Caco-2 (cell line): ENCODE measurements around the gene RASGRF1. TPM values are rescaled to one million over a fixed set of nuclear protein-coding genes. Genes with fewer than 3 reads are reported as not detected.

Source experiments
- BruUV-seq: library from RNA; stranded (reverse); fragments of 400-500 nt; replicated peaks from 2 replicates; lab custom pipeline; 2021; lab: Mats Ljungman, UMichigan
- CTCF ChIA-PET: fragments of 300-600 bp; sonication (Branson Sonifier 250); formaldehyde crosslinking; loops from one replicate; lab custom pipeline; 2022; ENCODE audit warnings: antibody characterized with exemption; lab: Charles Lee
- POLR2A ChIA-PET: fragments of 300-600 bp; sonication (Branson Sonifier 250); formaldehyde crosslinking; loops from one replicate; lab custom pipeline; 2022; ENCODE audit warnings: antibody characterized with exemption; lab: Charles Lee
- DNase-seq, 2 experiments: peaks; one replicate each; pipeline versions ENCODE4 v3.0.0 to v3.0.0-alpha.2; 2020 to 2022
- H3K27me3 ChIP-seq: replicated peaks from 2 replicates; pipeline ENCODE4 v1.6.0; 2011; ENCODE audit warnings: low read length; ENCODE audit not compliant: control insufficient read depth, insufficient read depth
- H3K36me3 ChIP-seq: 2 replicates; pipeline ENCODE4 v1.5.1; 2011; ENCODE audit warnings: low read length; ENCODE audit not compliant: control insufficient read depth, insufficient read depth
- H3K4me1 ChIP-seq: fragments of 250-450 bp; sonication (Bioruptor Pico); 2 replicates; pipeline ENCODE4 v1.5.1; 2020; ENCODE audit warnings: mild to moderate bottlenecking
- H3K4me3 ChIP-seq: 2 replicates; pipeline ENCODE4 v1.5.1; 2011; ENCODE audit warnings: low read depth, mild to moderate bottlenecking, control low read depth, low read length
- H3K9me3 ChIP-seq: fragments of 250-450 bp; sonication (Bioruptor Pico); 2 replicates; pipeline ENCODE4 v1.5.1; 2020; ENCODE audit warnings: mild to moderate bottlenecking, moderate library complexity
- H3K27ac Mint-ChIP-seq: one replicate; pipeline ENCODE4 v1.8.0; 2022; ENCODE audit warnings: mixed read lengths; ENCODE audit not compliant: unreplicated experiment
- H3K27me3 Mint-ChIP-seq: one replicate; pipeline ENCODE4 v1.8.0; 2022; ENCODE audit warnings: mixed read lengths; ENCODE audit not compliant: insufficient read depth, unreplicated experiment
- H3K36me3 Mint-ChIP-seq: one replicate; pipeline ENCODE4 v1.8.0; 2022; ENCODE audit warnings: mild to moderate bottlenecking, mixed read lengths; ENCODE audit not compliant: insufficient read depth, unreplicated experiment
- H3K4me1 Mint-ChIP-seq: one replicate; pipeline ENCODE4 v1.8.0; 2022; ENCODE audit warnings: low read depth, mixed read lengths; ENCODE audit not compliant: unreplicated experiment
- H3K4me3 Mint-ChIP-seq: one replicate; pipeline ENCODE4 v1.8.0; 2022; ENCODE audit warnings: mild to moderate bottlenecking, moderate library complexity, mixed read lengths; ENCODE audit not compliant: unreplicated experiment
- H3K9me3 Mint-ChIP-seq: one replicate; pipeline ENCODE4 v1.8.0; 2022; ENCODE audit warnings: mixed read lengths; ENCODE audit not compliant: unreplicated experiment
- intact Hi-C: fragments of 100-400 bp; cut with micrococcal nuclease; formaldehyde crosslinking; loops from one replicate; pipeline ENCODE4 v1.10.0; 2022; ENCODE audit not compliant: unreplicated experiment
- total RNA-seq: library from RNA; stranded (reverse); gene quantifications from 2 replicates; pipeline ENCODE4 v1.2.3, GENCODE V29; 2022
- TF ChIP-seq, protein P1 (sequence below), 2 experiments: fragments of 200-600 bp in 1 of 2; IDR thresholded peaks; 1 replicate in 1 of 2; 2 replicates in 1 of 2; pipeline versions ENCODE4 v1.5.1 to v1.8.0; 2011 to 2022; ENCODE audit warnings: antibody characterized with exemption in 1 of 2, control low read depth in 1 of 2, inconsistent platforms in 1 of 2, low read depth in 1 of 2, low read length in 1 of 2, mild to moderate bottlenecking in 1 of 2, moderate library complexity in 1 of 2; ENCODE audit not compliant: insufficient read depth in 1 of 2, severe bottlenecking in 1 of 2, unreplicated experiment in 1 of 2

Gene RASGRF1
- total RNA-seq, 1 experiment from 2014 or later, result 0.57 TPM

DNA sequence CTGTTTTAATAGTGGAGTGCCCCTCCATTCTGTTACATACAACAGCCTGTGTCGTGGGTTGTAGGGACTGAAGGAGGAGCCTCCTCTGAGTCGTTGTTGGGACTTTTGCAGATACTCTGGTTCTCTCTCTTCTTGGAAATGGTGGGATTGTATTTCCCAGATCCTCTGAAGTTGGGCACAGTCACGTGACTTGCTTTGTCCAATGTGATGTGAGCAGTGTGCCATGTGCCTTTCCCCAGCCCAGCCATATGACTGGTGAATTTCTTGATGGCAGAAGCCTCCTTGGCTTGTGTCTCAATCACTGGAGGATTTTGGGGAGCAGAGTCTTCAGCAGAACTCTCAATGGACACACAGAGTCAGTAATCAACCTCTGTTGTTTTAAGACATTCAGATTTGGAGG, 36.2 kb downstream of the RASGRF1 start:
- Histone ChIP-seq H3K4me1 (no peaks in the 10 kb centered on the region), H3K9me3 (no peaks in the 10 kb centered on the region), H3K27me3 (no peaks in the 10 kb centered on the region), H3K4me3 (no peak overlapping the region), H3K36me3 (no peaks in the 10 kb centered on the region)
- intact Hi-C loops, result no loop called here
- TF ChIP-seq, protein P1, sequence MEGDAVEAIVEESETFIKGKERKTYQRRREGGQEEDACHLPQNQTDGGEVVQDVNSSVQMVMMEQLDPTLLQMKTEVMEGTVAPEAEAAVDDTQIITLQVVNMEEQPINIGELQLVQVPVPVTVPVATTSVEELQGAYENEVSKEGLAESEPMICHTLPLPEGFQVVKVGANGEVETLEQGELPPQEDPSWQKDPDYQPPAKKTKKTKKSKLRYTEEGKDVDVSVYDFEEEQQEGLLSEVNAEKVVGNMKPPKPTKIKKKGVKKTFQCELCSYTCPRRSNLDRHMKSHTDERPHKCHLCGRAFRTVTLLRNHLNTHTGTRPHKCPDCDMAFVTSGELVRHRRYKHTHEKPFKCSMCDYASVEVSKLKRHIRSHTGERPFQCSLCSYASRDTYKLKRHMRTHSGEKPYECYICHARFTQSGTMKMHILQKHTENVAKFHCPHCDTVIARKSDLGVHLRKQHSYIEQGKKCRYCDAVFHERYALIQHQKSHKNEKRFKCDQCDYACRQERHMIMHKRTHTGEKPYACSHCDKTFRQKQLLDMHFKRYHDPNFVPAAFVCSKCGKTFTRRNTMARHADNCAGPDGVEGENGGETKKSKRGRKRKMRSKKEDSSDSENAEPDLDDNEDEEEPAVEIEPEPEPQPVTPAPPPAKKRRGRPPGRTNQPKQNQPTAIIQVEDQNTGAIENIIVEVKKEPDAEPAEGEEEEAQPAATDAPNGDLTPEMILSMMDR (IDR thresholded peaks at IDR 0.05; ENCODE audit: insufficient read depth in 1 of 2, low read depth in 1 of 2, low read length in 1 of 2, severe bottlenecking in 1 of 2, unreplicated experiment in 1 of 2), result no peak
- H3K4me3 Mint-ChIP-seq, result no peak overlapping the region
- no peaks in the 10 kb centered on the region for H3K36me3 Mint-ChIP-seq
- H3K9me3 Mint-ChIP-seq, result no peaks in the 10 kb centered on the region
- H3K27ac Mint-ChIP-seq, result no peak overlapping the region
- ChIA-PET POLR2A (no interaction called here), CTCF (no interaction called here)
- H3K4me1 Mint-ChIP-seq, result no peaks in the 10 kb centered on the region
- H3K27me3 Mint-ChIP-seq, result peaks cover 2% of the 10 kb centered on the region
- no peak for DNase-seq
- no TSS peak for BruUV-seq

DNA sequence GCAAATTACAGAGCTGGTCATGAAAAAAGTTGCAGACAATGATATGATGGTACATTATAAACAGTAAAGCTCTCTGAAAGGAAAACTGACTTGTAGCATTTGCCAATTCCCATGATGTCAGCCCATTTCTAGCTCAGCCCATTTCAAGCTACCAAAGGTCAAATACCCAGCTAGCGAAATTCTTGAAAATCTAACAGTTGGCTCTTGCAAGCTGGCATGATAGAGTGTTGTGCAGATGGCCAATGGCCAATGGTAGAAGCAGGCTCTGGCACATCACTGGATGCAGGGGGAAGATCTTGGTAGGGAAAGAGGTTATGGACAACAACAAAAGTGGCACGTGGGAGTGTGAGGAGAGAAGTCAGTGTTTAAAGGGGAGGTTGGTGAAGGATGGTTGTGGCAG, 36.7 kb downstream of the RASGRF1 start:
- POLR2A ChIA-PET, result no interaction called here
- Mint-ChIP-seq H3K4me3 (no peak overlapping the region), H3K27me3 (peaks cover 2% of the 10 kb centered on the region), H3K36me3 (no peaks in the 10 kb centered on the region), H3K9me3 (no peaks in the 10 kb centered on the region), H3K27ac (no peak overlapping the region), H3K4me1 (no peaks in the 10 kb centered on the region)
- TF ChIP-seq, protein P1 (IDR thresholded peaks at IDR 0.05; ENCODE audit: insufficient read depth in 1 of 2, low read depth in 1 of 2, low read length in 1 of 2, severe bottlenecking in 1 of 2, unreplicated experiment in 1 of 2), result no peak
- H3K9me3 ChIP-seq, result no peaks in the 10 kb centered on the region
- no peaks in the 10 kb centered on the region for H3K4me1 ChIP-seq
- DNase-seq, result no peak
- no peaks in the 10 kb centered on the region for H3K27me3 ChIP-seq
- intact Hi-C loops, result no loop called here
- BruUV-seq, result no TSS peak
- CTCF ChIA-PET, result no interaction called here
- no peak overlapping the region for H3K4me3 ChIP-seq
- H3K36me3 ChIP-seq, result no peaks in the 10 kb centered on the region

DNA sequence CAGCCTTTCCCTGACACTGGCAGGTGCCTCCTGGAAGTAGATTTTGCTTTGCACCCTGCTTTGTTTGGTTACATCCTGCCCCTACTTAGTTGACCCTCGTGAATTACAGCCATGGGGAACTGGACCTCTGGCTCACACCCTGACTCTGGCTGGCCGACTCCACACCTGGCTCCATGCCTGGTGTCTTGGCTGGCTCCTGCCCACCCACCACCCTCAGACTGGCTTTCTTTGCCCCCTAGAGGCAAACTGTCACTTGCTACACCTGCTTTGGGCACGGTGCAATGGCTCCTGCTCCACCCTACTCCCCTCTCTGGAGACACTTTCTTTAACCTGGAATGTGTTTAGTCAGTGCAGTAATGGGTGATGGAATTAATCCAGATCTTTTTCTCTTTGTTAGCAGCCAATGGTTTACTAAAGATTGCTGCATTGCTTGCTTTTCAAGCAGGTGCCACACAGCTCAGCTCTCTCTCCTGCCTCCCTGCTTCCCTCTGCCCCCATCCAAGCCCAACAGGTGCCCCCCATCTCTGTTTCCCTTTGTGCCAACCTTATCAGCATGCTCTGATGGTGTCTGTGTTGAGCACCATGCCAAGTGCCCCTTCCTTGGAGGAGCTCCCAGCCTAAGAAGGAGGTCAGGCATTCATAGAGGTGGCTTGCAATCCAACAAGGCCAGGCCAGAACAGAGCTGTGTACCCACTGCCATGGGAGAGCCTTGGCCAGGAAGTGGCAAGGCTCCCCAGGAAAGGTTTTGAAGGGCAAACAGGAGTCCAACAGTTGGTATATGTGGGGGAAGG, 38.4 kb downstream of the RASGRF1 start:
- intact Hi-C loops, result no loop called here
- Mint-ChIP-seq H3K27me3 (peaks cover 2% of the 10 kb centered on the region), H3K27ac (no peak overlapping the region), H3K36me3 (no peaks in the 10 kb centered on the region), H3K4me1 (no peaks in the 10 kb centered on the region), H3K4me3 (no peak overlapping the region), H3K9me3 (no peaks in the 10 kb centered on the region)
- ChIA-PET POLR2A (interaction anchor here (0.7 kb wide), 1 partner anchor 1584 kb away, joined by 3 read pairs; no protein-coding TSS in a partner anchor), CTCF (no interaction called here)
- H3K9me3 ChIP-seq, result no peaks in the 10 kb centered on the region
- no peaks in the 10 kb centered on the region for H3K4me1 ChIP-seq
- no peaks in the 10 kb centered on the region for H3K27me3 ChIP-seq
- TF ChIP-seq, protein P1 (IDR thresholded peaks at IDR 0.05; ENCODE audit: insufficient read depth in 1 of 2, low read depth in 1 of 2, low read length in 1 of 2, severe bottlenecking in 1 of 2, unreplicated experiment in 1 of 2), result no peak
- no peaks in the 10 kb centered on the region for H3K36me3 ChIP-seq
- no peak for DNase-seq
- H3K4me3 ChIP-seq, result no peak overlapping the region
- no TSS peak for BruUV-seq
